MM.1S (cell line): ENCODE measurements around the gene CHRNB1.

Source experiments
- DNase-seq: peaks from one replicate; pipeline ENCODE4 v3.0.0-alpha.2; 2015
- H2AFZ ChIP-seq: fragments of 300-600 bp; sonication (generic); 2 replicates; pipeline ENCODE4 v1.6.0; 2016; ENCODE audit warnings: antibody characterized with exemption, low read length
- H3F3A ChIP-seq: fragments of 300-600 bp; sonication (generic); 2 replicates; pipeline ENCODE4 v1.6.1; 2016; ENCODE audit warnings: mild to moderate bottlenecking, antibody characterized with exemption, low read length, moderate library complexity, mixed read lengths; ENCODE audit not compliant: insufficient read depth
- H3K27ac ChIP-seq: fragments of 300-600 bp; sonication (generic); 2 replicates; pipeline ENCODE4 v1.5.1; 2016; ENCODE audit warnings: mild to moderate bottlenecking, low read length
- H3K27me3 ChIP-seq: fragments of 300-600 bp; sonication (generic); replicated peaks from 2 replicates; pipeline ENCODE4 v1.6.0; 2016; ENCODE audit warnings: low read length; ENCODE audit not compliant: insufficient read depth
- H3K36me3 ChIP-seq: fragments of 300-600 bp; sonication (generic); replicated peaks from 2 replicates; pipeline ENCODE4 v1.6.1; 2016; ENCODE audit warnings: mild to moderate bottlenecking, low read length, mixed read lengths; ENCODE audit not compliant: insufficient read depth
- H3K4me1 ChIP-seq: fragments of 300-600 bp; sonication (generic); 2 replicates; pipeline ENCODE4 v1.6.1; 2016; ENCODE audit warnings: low read length, mixed read lengths
- H3K4me2 ChIP-seq: fragments of 300-600 bp; sonication (generic); 2 replicates; pipeline ENCODE4 v1.6.0; 2016; ENCODE audit warnings: low read depth, low read length
- H3K4me3 ChIP-seq: fragments of 300-600 bp; sonication (generic); 2 replicates; pipeline ENCODE4 v1.5.1; 2016; ENCODE audit warnings: low read length, mixed read lengths
- H3K79me2 ChIP-seq: fragments of 300-600 bp; sonication (generic); 2 replicates; pipeline ENCODE4 v1.6.1; 2016; ENCODE audit warnings: mixed run types, low read length, mixed read lengths
- H3K9ac ChIP-seq: fragments of 300-600 bp; sonication (generic); 2 replicates; pipeline ENCODE4 v1.6.1; 2016; ENCODE audit warnings: low read length, mixed read lengths
- H3K9me2 ChIP-seq: fragments of 300-600 bp; sonication (generic); replicated peaks from 2 replicates; pipeline ENCODE4 v1.6.1; 2016; ENCODE audit warnings: mild to moderate bottlenecking, low read length, mixed read lengths; ENCODE audit not compliant: insufficient read depth
- H3K9me3 ChIP-seq: fragments of 300-600 bp; sonication (generic); replicated peaks from 2 replicates; pipeline ENCODE4 v1.6.1; 2016; ENCODE audit warnings: mild to moderate bottlenecking, low read length, mixed read lengths; ENCODE audit not compliant: insufficient read depth
- H4K20me1 ChIP-seq: fragments of 300-600 bp; sonication (generic); 2 replicates; pipeline ENCODE4 v1.6.1; 2016; ENCODE audit warnings: mild to moderate bottlenecking, low read length, moderate library complexity, mixed read lengths; ENCODE audit not compliant: insufficient read depth
- EZH2 ChIP-seq: fragments of 300-600 bp; sonication (generic); optimal IDR thresholded peaks from 2 replicates; pipeline ENCODE3; 2017; ENCODE audit warnings: low read depth, mild to moderate bottlenecking, antibody characterized with exemption, low read length, mixed read lengths
- EZH2phosphoT487 ChIP-seq: fragments of 300-600 bp; sonication (generic); IDR thresholded peaks from 2 replicates; pipeline ENCODE4 v1.6.1; 2018; ENCODE audit warnings: antibody characterized with exemption, low read length
- TF ChIP-seq, protein P1 (sequence below): fragments of 300-600 bp; sonication (generic); IDR thresholded peaks from 2 replicates; pipeline ENCODE4 v1.5.1; 2016; ENCODE audit warnings: antibody characterized with exemption, low read length, mixed read lengths

The CHRNB1 gene

GRCh38 chr17:7408863-7409262 is 36.0 kb upstream of the CHRNB1 start:
- Histone ChIP-seq H3K27ac (no peak overlapping the region), H3K36me3 (no peaks in the 10 kb centered on the region), H3K79me2 (no peaks in the 10 kb centered on the region), H3F3A (no peaks in the 10 kb centered on the region), H2AFZ (no peak overlapping the region), H3K9ac (no peak overlapping the region), H3K9me3 (no peaks in the 10 kb centered on the region), H3K9me2 (no peaks in the 10 kb centered on the region), H3K4me2 (no peak overlapping the region), H4K20me1 (no peaks in the 10 kb centered on the region), H3K4me3 (no peak overlapping the region), H3K27me3 (peaks cover 76% of the 10 kb centered on the region), H3K4me1 (no peaks in the 10 kb centered on the region; the same call in 1 of the 2 replicates)
- DNase-seq = no peak
- TF ChIP-seq EZH2 (no peak), EZH2phosphoT487 (no peak)
- TF ChIP-seq, protein P1, sequence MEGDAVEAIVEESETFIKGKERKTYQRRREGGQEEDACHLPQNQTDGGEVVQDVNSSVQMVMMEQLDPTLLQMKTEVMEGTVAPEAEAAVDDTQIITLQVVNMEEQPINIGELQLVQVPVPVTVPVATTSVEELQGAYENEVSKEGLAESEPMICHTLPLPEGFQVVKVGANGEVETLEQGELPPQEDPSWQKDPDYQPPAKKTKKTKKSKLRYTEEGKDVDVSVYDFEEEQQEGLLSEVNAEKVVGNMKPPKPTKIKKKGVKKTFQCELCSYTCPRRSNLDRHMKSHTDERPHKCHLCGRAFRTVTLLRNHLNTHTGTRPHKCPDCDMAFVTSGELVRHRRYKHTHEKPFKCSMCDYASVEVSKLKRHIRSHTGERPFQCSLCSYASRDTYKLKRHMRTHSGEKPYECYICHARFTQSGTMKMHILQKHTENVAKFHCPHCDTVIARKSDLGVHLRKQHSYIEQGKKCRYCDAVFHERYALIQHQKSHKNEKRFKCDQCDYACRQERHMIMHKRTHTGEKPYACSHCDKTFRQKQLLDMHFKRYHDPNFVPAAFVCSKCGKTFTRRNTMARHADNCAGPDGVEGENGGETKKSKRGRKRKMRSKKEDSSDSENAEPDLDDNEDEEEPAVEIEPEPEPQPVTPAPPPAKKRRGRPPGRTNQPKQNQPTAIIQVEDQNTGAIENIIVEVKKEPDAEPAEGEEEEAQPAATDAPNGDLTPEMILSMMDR = no peak

DNA sequence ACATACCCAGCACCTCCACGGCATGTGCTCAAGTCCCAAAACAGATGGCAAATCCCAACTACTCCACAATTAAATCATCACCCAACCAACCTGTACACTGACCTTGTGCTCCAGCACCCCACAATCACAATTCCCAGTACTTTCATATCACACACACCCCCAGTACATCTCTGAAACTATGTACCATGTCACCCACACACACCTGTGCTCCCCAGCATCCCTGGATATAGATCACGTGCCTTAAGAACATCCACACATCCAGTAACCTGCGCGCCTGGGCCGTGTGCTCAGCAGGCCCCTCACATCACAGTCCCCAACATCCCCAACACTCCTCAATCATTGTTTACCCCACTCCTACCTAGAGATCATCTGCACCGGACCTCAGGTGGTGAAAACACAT is 35.1 kb upstream of the CHRNB1 start:
- Histone ChIP-seq H3K9me2 (no peaks in the 10 kb centered on the region), H3K27ac (no peak overlapping the region), H2AFZ (no peak overlapping the region), H3K4me3 (no peak overlapping the region), H3K4me2 (no peak overlapping the region), H3K9me3 (no peaks in the 10 kb centered on the region), H4K20me1 (no peaks in the 10 kb centered on the region), H3K4me1 (no peaks in the 10 kb centered on the region; the same call in 1 of the 2 replicates), H3K27me3 (peaks cover 84% of the 10 kb centered on the region), H3K9ac (no peak overlapping the region), H3K79me2 (no peaks in the 10 kb centered on the region), H3K36me3 (no peaks in the 10 kb centered on the region), H3F3A (no peaks in the 10 kb centered on the region)
- no peak for DNase-seq
- no peak for TF ChIP-seq EZH2phosphoT487
- TF ChIP-seq EZH2 = no peak
- TF ChIP-seq, protein P1 = no peak

GRCh38 chr17:7410634-7411426 is 34.0 kb upstream of the CHRNB1 start:
- no peaks in the 10 kb centered on the region; the same call in 1 of the 2 replicates for H3K4me1 ChIP-seq
- H3K9me2 ChIP-seq = no peaks in the 10 kb centered on the region
- H3K4me3 ChIP-seq = no peak overlapping the region
- TF ChIP-seq, protein P1 = no peak
- TF ChIP-seq EZH2phosphoT487 (no peak), EZH2 (no peak)
- no peaks in the 10 kb centered on the region for H3F3A ChIP-seq
- H4K20me1 ChIP-seq = no peaks in the 10 kb centered on the region
- H3K36me3 ChIP-seq = no peaks in the 10 kb centered on the region
- no peaks in the 10 kb centered on the region for H3K79me2 ChIP-seq
- H3K9ac ChIP-seq = no peak overlapping the region
- H3K27ac ChIP-seq = no peak overlapping the region
- H3K27me3 ChIP-seq = peaks cover 88% of the 10 kb centered on the region
- DNase-seq = no peak
- no peak overlapping the region for H2AFZ ChIP-seq
- no peaks in the 10 kb centered on the region for H3K9me3 ChIP-seq
- no peak overlapping the region for H3K4me2 ChIP-seq
